Keratinocyte (primary cell): Measurements from ENCODE around the gene NGF. TPM values are rescaled to one million over a fixed set of nuclear protein-coding genes. Genes with fewer than 3 reads are reported as not detected.

Experiments used
- DNase-seq: peaks from one replicate; pipeline ENCODE4 v3.0.0-alpha.2; 2011; ENCODE audit warnings: low read depth, missing footprints, low spot score
- FAIRE-seq: peaks from 2 replicates; lab custom pipeline; 2011; peaks lifted over from hg19 to GRCh38; lab: Jason Lieb, UNC
- H2AFZ ChIP-seq: 2 replicates; pipeline ENCODE4 v1.6.0; 2012; ENCODE audit warnings: low read length, control low read depth, inconsistent platforms; ENCODE audit not compliant: control insufficient read depth
- H3K27ac ChIP-seq: 2 replicates; pipeline ENCODE4 v1.5.1; 2011; ENCODE audit warnings: low read length; ENCODE audit not compliant: control insufficient read depth, insufficient read depth
- H3K27me3 ChIP-seq: 3 replicates; pipeline ENCODE4 v1.6.0; 2011; ENCODE audit warnings: low read length; ENCODE audit not compliant: control insufficient read depth, insufficient read depth; ENCODE audit errors: extremely low read depth
- H3K36me3 ChIP-seq, 2 experiments: 2 replicates in 1 of 2; 3 replicates in 1 of 2; pipeline ENCODE4 v1.5.1; 2011; ENCODE audit warnings: low read length in 2 of 2, mild to moderate bottlenecking in 1 of 2; ENCODE audit not compliant: control insufficient read depth in 2 of 2, insufficient read depth in 2 of 2; ENCODE audit errors: extremely low read depth in 1 of 2
- H3K4me1 ChIP-seq: 3 replicates; pipeline ENCODE4 v1.5.1; 2011; ENCODE audit warnings: low read length; ENCODE audit not compliant: control insufficient read depth, insufficient read depth; ENCODE audit errors: extremely low read depth
- H3K4me2 ChIP-seq: 3 replicates; pipeline ENCODE4 v1.6.0; 2011; ENCODE audit warnings: low read depth, low read length; ENCODE audit not compliant: control insufficient read depth, insufficient read depth; ENCODE audit errors: extremely low read depth
- H3K4me3 ChIP-seq, 3 experiments: fragments of 200-600 bp in 1 of 3; sonication (generic) in 1 of 3; 2 replicates in 2 of 3; 3 replicates in 1 of 3; pipeline ENCODE4 v1.5.1; 2011 to 2016; ENCODE audit warnings: low read length in 3 of 3, mild to moderate bottlenecking in 3 of 3, control low read depth in 2 of 3, inconsistent platforms in 1 of 3, low read depth in 1 of 3, mixed read lengths in 1 of 3, mixed run types in 1 of 3, moderate library complexity in 1 of 3; ENCODE audit not compliant: control insufficient read depth in 2 of 3, insufficient read depth in 2 of 3; ENCODE audit errors: extremely low read depth in 1 of 3
- H3K79me2 ChIP-seq: 2 replicates; pipeline ENCODE4 v1.6.0; 2012; ENCODE audit warnings: low read length; ENCODE audit not compliant: control insufficient read depth, insufficient read depth
- H3K9ac ChIP-seq: 3 replicates; pipeline ENCODE4 v1.6.0; 2011; ENCODE audit warnings: low read length; ENCODE audit not compliant: control insufficient read depth, insufficient read depth; ENCODE audit errors: extremely low read depth
- H3K9me1 ChIP-seq: 3 replicates; pipeline ENCODE4 v1.6.0; 2011; ENCODE audit warnings: low read length; ENCODE audit not compliant: control insufficient read depth, insufficient read depth; ENCODE audit errors: extremely low read depth
- H3K9me3 ChIP-seq: 2 replicates; pipeline ENCODE4 v1.5.1; 2012; ENCODE audit warnings: low read depth, low read length; ENCODE audit not compliant: control insufficient read depth
- H4K20me1 ChIP-seq: 3 replicates; pipeline ENCODE4 v1.6.0; 2011; ENCODE audit warnings: low read length; ENCODE audit not compliant: control insufficient read depth, insufficient read depth; ENCODE audit errors: extremely low read depth
- CTCF ChIP-seq, 3 experiments: IDR thresholded peaks in 1 of 3; conservative IDR thresholded peaks in 1 of 3; optimal IDR thresholded peaks in 1 of 3; 2 replicates in 2 of 3; 3 replicates in 1 of 3; pipeline versions ENCODE3 to v1.5.1; 2011; ENCODE audit warnings: low read length in 3 of 3, mild to moderate bottlenecking in 3 of 3, moderate library complexity in 2 of 3, control low read depth in 1 of 3, inconsistent platforms in 1 of 3; ENCODE audit not compliant: insufficient read depth in 2 of 3; ENCODE audit errors: extremely low read depth in 1 of 3
- EZH2 ChIP-seq: IDR thresholded peaks from one replicate; pipeline ENCODE4 v1.6.1; 2012; ENCODE audit warnings: inconsistent platforms, mild to moderate bottlenecking, low read length, moderate library complexity
- dilution Hi-C: fragments of 300-500 bp; cut with MboI; formaldehyde crosslinking; loops from one replicate; pipeline ENCODE4 v1.7.0; 2020; ENCODE audit warnings: low sequenced_read_pairs; ENCODE audit not compliant: extremely low pct_ligation_motif_present
- polyA plus RNA-seq, 5 experiments: library from polyadenylated mRNA; depleted of rRNA in 3 of 5; stranded (reverse) in 3 of 5; stranded (forward) in 1 of 5; unstranded in 1 of 5; fragments of >200 nt; gene quantifications; 1 replicate in 1 of 5; 2 replicates in 3 of 5; 3 replicates in 1 of 5; pipeline versions ENCODE4 v1.2.1 to v1.2.3, GENCODE V29; 2011 to 2012; ENCODE audit warnings: missing spikeins in 2 of 5, low read depth in 1 of 5, low replicate concordance in 1 of 5

NGF gene
- polyA plus RNA-seq, 1 donor (not counting 4 experiments of a cell fraction or from before 2014, with no cell fraction given): 1.2 TPM

- no peaks in the 10 kb centered on the region for H4K20me1 ChIP-seq
- no peak for DNase-seq
- no peaks in the 10 kb centered on the region for H3K9me3 ChIP-seq
- H2AFZ ChIP-seq: no peak overlapping the region
- H3K4me3 ChIP-seq: no peak overlapping the region
- H3K27me3 ChIP-seq: no peaks in the 10 kb centered on the region
- H3K9ac ChIP-seq: no peak overlapping the region
- H3K79me2 ChIP-seq: no peaks in the 10 kb centered on the region
- no peaks in the 10 kb centered on the region for H3K36me3 ChIP-seq
- no peak for FAIRE-seq
- H3K27ac ChIP-seq: no peak overlapping the region
- dilution Hi-C loops: no loop called here
- no peak for TF ChIP-seq CTCF (optimal IDR thresholded peaks at IDR 0.05 in 1 of 3, IDR thresholded peaks at IDR 0.05 in 1 of 3, conservative IDR thresholded peaks at IDR 0.05 in 1 of 3; ENCODE audit: extremely low read depth in 1 of 3, insufficient read depth in 2 of 3, low read length in 3 of 3)
- no peak for TF ChIP-seq EZH2
- no peaks in the 10 kb centered on the region for H3K9me1 ChIP-seq
- no peaks in the 10 kb centered on the region for H3K4me1 ChIP-seq
- H3K4me2 ChIP-seq: no peak overlapping the region
Measured at GRCh38 chr1:115355069-115355468, 17.0 kb upstream of the NGF start.

GRCh38 chr1:115351143-115351542 is 13.1 kb upstream of the NGF start:
- no peak overlapping the region for H3K4me2 ChIP-seq
- dilution Hi-C loops: no loop called here
- no peaks in the 10 kb centered on the region for H3K9me1 ChIP-seq
- H4K20me1 ChIP-seq: no peaks in the 10 kb centered on the region
- no peak overlapping the region for H3K27ac ChIP-seq
- no peak overlapping the region for H3K9ac ChIP-seq
- H3K4me3 ChIP-seq: no peak overlapping the region
- DNase-seq (no peak), FAIRE-seq (no peak)
- H3K9me3 ChIP-seq: no peaks in the 10 kb centered on the region
- H3K36me3 ChIP-seq: no peaks in the 10 kb centered on the region
- TF ChIP-seq EZH2: no peak
- no peak for TF ChIP-seq CTCF (optimal IDR thresholded peaks at IDR 0.05 in 1 of 3, IDR thresholded peaks at IDR 0.05 in 1 of 3, conservative IDR thresholded peaks at IDR 0.05 in 1 of 3; ENCODE audit: extremely low read depth in 1 of 3, insufficient read depth in 2 of 3, low read length in 3 of 3)
- H3K4me1 ChIP-seq: no peaks in the 10 kb centered on the region
- no peaks in the 10 kb centered on the region for H3K27me3 ChIP-seq
- no peaks in the 10 kb centered on the region for H3K79me2 ChIP-seq
- H2AFZ ChIP-seq: no peak overlapping the region
